Measurements from ENCODE around the gene RBL1. TPM values are rescaled to one million over a fixed set of nuclear protein-coding genes. Genes with fewer than 3 reads are reported as not detected.
"Not testable (repeated sequence)": the region's sequence is repeated elsewhere in the genome, so short reads cannot be mapped to it uniquely, and the experiment has no call there.

Gene RBL1, protein sequence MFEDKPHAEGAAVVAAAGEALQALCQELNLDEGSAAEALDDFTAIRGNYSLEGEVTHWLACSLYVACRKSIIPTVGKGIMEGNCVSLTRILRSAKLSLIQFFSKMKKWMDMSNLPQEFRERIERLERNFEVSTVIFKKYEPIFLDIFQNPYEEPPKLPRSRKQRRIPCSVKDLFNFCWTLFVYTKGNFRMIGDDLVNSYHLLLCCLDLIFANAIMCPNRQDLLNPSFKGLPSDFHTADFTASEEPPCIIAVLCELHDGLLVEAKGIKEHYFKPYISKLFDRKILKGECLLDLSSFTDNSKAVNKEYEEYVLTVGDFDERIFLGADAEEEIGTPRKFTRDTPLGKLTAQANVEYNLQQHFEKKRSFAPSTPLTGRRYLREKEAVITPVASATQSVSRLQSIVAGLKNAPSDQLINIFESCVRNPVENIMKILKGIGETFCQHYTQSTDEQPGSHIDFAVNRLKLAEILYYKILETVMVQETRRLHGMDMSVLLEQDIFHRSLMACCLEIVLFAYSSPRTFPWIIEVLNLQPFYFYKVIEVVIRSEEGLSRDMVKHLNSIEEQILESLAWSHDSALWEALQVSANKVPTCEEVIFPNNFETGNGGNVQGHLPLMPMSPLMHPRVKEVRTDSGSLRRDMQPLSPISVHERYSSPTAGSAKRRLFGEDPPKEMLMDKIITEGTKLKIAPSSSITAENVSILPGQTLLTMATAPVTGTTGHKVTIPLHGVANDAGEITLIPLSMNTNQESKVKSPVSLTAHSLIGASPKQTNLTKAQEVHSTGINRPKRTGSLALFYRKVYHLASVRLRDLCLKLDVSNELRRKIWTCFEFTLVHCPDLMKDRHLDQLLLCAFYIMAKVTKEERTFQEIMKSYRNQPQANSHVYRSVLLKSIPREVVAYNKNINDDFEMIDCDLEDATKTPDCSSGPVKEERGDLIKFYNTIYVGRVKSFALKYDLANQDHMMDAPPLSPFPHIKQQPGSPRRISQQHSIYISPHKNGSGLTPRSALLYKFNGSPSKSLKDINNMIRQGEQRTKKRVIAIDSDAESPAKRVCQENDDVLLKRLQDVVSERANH
- polyA plus RNA-seq (ENCODE audit: insufficient read length) = 6.8 TPM

DNA sequence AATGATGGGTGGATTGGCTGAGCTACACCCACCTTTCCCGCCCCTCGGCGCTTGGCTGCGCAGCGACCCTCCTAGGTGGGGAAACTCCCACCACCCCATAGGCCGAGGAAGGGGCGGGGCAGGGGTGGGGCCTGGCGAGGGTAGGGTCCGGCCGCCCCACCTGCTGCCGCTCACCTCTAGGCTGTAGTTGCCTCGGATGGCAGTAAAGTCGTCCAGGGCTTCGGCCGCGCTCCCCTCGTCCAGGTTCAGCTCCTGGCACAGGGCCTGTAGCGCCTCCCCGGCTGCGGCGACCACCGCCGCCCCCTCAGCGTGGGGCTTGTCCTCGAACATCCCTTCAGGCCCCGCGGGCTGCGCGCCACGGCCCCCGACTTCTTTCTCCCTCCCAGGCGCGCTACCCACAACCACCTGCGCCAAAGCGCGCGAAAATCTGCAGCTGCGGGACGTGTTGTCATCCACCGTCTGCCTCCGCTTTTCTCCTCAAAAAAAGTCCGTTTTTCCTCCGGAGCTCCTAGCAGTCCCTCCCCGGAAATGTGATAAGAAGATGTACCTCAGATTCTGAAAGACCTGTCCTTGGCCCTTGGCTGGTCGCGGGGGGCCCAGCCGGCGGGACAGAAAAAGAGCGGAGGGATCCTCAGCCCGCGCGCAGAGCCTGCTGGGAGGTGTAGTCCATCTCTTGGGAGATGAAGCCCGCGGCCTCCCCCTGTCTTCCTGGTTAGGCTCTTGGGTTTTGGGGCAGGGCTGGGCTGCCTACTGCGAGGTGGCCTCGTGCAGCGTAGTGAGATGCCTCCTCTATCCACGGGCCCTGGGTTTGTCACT is at the start of gene RBL1:
Gene RBL1 (minus strand): TSS at position 399 of the 816 bp plus-strand sequence. CDS start 69 bp downstream, at position 330.
- DNase-seq = peak; percentile 93

DNA sequence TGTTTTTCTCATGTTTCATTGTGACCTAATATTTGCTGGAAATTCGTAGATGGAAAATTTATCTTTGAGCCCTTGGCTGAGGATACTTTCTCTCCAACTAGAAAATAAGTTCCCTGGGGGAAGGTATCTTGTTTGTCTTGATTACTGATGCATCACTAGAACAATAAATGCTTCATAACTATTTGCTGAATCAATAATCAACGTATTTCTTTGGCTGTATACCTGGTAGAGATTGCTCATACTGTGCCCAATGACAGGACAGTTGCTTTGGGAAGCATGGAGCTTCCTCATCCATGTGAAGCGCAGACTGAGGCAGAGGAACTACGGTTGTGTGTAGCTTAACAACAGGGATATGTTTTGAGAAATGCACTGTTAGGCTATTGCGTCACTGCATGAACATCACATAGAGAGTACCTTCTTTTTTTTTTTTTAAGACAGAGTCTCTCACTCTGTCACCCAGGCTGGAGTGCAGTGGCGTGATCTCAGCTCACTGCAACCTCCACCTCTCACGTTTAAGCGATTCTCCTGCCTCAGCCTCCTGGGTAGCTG is 49.1 kb upstream of the RBL1 start:
- no peak for DNase-seq

DNA sequence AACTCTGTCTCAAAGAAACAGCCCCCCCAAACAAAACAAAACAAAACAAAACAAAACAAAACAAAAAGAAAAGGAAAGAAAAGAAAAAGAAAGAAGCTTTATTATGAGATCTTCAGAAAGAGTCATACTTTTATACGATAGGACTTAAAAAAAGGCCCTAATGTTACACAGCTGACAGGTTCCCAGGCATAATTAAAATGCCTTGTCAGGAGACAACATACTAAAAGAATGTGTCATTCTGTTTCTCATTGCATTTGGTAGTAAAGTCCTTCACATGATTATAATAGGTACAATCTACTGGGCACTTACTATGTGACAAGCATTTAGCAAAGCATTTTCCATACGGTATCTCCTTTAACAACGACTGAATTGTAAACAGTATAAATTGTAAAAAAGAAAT is 46.9 kb upstream of the RBL1 start:
- DNase-seq = no peak

DNA sequence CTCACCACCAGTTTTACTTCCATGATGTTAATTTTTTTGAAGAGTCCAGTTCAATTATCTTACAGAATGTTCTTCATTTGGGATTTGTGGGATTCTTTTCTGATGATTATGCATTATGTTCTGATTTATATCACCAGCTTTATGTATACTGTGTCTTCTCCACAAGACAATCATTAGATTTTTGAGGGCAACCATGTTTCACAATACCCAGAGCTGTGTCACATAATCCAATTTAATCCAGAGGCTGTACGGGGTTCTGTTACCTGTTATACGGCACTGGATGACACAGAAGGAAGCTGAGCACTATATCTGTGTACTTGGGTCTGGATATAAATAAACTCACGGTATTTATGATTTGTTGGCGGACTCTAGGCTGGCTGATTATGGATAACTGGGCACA is 41.8 kb upstream of the RBL1 start:
- DNase-seq = no peak

DNA sequence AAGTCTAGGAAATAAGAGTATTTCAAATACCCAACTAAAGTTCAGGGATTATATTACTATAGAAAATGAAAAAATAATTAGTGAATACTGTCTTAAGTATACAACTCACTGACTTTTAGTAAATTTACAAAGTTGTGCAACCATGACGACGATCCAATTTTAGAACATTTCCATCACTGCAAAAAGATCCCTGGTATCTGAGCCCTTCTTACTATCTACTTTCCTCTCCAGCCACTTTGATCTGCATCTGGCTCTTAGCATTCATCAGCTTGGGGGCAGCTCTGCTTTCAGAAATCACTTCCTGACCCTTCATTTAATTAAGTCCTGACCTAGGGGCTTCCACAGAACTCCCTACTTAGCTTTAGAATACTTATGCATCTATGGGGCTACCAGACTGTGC is 38.2 kb upstream of the RBL1 start:
- no peak for DNase-seq

DNA sequence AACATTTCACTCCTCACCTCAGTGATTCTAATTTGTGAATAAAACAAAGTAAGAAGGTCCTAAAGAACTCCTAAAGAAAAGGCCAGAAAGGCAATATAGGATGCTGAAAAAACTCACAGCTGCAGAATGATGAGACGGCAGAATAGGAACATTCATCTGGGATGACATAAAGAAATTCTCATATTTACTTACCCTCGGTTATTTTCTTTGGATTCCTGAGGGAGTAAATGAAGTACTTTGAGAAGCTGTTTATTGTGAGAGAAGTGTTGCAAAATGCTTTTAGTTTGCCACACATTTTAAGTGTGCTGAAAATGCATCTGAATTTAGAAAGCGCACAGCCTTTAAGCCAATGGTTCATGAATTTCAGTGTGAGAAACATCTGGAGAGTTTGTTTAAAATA is 35.7 kb upstream of the RBL1 start:
- no peak for DNase-seq

DNA sequence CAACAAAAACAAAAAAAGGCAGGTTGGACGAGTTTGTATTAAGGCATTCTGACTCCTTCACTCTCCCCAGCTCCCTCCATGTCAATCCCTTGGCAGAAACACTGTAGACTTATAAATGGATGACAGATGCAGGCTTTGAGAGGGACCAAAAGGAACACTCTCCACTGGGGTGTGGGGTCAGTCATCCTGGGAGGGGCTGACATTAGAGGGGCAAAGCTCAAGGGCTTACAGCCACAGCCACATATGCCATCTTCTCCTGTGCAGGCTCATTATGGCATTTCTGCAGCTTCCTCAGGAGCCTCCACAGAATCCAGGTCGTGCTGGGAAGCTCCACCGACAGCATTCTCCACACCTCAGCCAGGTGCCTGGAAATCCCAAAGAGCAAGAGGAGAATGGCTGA is 33.0 kb upstream of the RBL1 start:
- no peak for DNase-seq

DNA sequence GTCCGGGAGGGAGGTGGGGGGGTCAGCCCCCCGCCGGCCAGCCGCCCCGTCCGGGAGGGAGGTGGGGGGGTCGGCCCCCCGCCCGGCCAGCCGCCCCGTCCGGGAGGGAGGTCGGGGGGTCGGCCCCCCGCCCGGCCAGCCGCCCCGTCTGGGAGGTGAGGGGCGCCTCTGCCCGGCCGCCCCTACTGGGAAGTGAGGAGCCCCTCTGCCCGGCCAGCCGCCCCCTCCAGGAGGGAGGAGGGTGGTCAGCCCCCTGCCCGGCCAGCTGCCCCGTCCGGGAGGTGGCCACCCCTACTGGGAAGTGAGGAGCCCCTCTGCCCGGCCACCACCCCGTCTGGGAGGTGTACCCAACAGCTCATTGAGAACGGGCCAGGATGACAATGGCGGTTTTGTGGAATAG is 30.5 kb upstream of the RBL1 start:
- not testable (repeated sequence) for DNase-seq

DNA sequence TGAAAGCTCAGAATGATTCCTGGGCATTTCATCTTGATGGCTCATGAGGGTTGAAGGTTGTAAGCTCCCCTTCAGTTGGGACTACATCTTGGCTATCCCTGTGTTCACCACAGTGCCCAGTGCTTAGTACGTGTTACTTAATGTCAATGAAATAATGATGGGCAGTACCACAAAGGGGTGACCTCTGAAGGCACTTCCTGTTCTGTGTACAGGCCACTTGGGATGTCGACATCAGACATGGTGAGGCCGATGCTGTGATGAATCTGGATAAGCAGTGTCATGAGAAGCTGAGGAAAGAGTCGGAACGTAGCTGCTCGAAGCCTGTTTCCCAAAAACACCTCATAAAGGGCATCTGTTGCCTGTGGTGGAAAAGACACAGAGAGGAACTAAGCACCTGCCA is 27.6 kb upstream of the RBL1 start:
- DNase-seq = no peak

DNA sequence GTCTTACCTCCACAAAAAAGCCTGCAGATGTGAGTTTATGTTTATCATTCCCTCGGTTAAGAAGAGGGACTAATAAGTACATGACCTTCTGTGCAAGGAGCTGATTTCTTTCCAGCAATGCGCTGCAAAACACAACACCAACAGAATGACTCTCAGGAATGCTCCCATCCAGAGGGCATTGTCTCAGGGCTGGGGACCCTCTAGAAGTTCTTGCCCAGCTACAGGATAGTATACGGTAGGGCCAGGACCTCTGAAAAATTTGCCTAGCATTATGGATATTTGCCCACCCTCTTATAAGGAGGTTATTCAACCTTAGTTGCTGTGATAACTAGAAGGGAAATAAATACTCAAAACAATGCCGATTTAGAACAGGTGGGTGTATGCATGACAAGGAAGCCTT is 24.7 kb upstream of the RBL1 start:
- DNase-seq = no peak

DNA sequence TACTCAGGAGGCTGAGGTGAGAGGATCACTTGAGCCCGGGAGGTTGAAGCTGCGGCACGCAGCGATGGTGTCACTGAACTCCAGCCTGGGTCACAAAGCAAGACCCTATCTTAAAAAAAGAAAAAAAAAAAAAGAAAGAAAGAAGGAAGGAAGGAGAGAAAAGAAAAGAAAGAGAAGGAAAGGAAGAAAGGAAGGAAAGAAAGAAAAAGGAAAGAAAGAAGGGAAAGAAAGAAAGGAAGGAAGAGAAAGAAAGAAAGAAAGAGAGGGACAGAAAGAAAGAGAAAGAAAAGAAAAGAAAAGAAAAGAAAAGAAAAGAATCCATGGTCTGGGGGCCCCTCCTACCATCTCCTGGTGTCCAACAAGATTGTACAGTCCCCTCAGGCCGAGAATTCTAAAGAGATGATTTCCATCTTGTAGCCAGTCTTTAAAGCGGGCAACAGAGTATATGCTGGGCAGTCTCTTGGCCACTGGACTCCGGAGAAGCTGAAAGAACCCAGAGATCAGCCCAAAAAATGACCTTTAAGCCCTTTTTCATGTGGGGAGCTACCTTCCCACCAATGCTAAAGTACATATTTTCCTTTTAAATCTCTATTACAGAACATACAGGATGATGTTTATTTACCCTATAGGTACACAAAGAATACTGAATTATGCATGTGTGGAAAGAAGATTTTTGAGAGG is 23.7 kb upstream of the RBL1 start:
- no peak for DNase-seq

DNA sequence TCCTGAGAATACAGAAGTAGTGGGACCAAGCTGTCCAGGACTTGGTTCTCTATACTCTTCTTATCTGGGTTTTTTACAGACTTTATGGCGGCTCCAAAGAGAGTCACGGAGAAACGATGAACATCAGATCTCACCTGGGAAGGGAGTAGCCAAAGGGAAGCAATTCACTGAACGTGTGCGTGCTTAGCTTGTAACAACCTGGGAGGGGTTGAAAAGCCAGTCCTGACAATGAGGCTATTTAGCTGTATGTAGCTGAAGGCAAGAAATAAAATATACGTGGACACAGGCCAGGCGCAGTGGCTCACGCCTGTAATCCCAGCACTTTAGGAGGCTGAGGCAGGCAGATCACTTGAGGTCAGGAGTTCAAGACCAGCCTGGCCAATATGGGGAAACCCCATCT is 18.2 kb upstream of the RBL1 start:
- no peak for DNase-seq

DNA sequence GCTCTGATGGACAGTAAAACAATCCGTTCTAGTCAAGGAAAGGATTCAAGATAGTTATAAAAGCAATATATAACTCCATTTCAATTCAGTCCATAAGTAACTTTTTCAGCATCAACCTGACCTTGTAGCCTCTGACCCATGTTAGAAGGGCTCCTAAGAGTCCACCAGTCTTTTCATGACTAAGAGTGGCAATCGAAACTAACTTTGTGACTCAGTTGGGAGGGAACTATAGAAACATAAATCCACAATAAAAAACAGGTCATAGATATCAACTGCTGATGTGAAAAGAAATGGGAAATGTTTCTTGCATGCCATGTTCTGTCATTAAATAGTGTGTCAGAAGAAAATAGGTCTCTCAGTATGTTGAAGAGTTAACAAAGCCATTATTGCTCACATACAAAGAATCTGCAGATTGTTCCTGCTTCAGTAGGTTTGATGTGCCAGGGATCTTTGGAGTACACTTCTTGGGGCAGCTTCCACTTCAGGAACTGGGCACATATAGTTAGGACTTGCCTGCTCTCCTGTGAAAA is 16.2 kb upstream of the RBL1 start:
- DNase-seq = no peak

DNA sequence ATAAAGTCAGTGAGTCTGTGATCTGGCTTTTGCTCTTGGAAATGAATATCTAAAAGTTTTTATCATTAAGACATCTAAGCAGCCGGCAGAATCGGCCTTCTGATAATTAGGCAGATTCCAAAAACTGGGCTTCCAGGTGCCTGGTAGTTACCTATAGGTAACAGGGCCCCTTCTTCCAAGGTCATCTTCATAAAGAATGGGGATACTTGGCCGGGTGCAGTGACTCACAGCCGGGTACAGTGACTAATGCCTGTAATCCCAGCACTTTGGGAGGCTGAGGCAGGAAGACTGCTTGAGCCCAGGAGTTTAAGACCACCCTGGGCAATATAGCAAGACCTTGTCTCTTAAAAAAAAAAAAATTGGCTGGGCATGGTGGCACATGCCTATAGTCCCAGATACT is 12.9 kb upstream of the RBL1 start:
- no peak for DNase-seq

DNA sequence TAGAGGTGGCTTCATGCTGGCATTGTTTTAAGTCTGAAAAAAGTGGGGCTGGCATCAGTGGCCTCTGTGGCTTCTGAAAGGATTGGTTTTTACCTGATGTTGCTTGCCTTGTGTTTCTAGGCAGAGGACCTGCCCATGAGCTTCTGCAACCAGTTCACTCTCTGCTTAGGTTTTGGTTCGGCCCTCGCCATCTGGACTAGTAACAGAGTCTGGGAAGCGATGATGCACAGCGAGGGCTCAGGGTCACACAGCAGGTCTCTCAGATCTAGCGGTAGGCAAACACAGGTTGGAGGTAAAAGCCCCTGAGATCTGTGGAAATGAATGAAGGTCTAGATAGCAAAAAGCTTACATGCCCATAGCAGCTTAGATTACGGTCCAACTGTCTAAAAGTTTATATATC is 6.8 kb upstream of the RBL1 start:
- no peak for DNase-seq

DNA sequence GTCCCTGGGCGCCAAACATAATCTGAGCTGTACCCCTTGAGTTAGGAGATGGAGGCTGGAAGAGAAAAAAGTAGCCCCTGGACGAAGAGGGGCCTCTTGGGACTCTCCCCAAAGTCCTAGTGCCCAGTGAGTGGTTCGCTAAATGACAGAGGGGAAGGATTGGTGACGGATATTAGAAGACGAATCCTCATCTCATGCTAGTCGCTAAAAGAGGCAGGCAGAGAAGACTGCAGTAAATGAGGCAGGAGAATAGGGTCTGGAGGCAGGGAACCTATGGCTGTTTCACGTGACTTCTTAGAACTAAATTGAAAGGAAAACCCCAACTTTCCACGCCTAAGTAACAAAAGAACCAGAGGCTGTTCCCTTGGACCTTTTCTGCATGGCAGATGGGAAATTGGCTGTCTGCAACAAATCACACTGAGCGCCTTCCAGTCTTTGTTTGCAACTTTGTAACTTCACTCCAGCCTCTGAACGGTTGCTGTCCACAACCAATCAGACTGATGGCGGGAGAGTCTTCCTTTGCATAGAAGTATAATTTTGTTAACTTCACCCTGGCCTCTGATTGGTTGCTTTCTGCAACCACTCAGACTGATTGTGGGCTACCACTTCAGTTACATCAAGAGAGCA is 731 bp upstream of the RBL1 start:
- no peak for DNase-seq

DNA sequence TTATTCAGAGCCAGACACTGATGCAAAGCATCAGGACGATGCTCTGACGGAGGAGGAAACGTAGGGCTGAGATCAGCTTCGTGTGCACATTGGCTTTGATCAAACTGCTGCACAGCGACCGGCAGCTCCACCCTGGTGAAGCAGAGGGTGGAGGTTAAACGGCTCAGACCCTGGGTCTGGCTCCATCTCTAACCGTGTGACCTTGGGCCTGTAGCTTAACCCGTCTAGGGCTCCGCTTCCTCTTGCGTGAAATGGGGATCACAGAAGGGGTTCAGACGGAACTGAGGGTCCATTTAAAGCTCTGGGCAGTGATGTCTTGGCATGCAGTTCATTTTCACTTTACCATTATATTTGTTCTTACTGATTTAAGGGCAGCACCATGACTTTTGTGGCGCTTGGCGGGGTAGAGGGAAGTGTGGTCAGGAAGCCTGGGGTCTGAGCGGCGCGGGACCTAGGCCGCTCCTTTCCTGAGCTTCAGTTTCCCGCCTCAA is 644 bp downstream of the RBL1 start:
- DNase-seq = peak; percentile 13

DNA sequence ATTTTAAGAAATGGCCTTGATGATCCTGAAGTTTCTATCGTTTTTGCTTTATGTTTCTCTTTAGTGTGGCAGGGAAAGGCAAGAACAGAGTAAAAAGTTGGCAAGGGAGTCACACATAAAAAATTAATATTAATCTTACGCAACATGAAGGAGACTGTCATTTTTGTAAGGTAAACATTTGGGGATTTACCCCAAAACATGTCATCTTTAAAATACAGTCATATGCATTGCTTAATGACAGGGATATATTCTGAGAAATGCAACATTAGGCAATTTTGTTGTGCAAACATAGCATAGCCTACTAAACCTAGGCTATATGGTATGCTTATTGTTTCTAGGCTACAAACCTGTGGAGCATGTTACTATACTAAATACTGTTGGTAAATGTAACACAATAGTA is 5.4 kb downstream of the RBL1 start:
- DNase-seq = no peak

DNA sequence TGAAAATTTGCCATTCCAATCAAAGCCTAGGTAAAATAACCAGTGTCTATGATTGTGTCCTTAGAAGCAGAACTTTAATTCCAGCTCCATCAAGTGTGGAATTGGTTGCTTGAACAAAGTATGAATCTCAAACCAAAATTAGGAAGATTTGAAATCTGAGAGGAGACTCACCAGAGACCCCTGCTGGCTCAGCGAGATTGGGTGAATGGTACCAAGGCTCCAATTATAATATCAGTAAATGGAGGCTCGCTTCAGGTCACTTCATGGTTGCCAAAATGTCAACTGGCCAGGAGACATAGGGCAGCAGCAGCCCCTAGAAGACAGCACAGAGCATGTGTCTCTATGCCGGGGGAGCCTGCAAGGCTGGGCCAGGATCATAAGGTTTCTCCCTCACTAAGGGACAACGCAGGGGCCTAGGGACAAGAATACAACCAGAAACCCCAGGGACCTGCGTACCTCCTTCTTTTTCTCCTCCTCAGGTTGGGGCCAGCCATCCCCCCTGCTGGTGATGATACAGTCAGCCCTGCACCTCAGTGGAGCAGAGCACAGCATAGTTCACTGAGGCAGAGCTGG is 14.0 kb downstream of the RBL1 start:
- no peak for DNase-seq

DNA sequence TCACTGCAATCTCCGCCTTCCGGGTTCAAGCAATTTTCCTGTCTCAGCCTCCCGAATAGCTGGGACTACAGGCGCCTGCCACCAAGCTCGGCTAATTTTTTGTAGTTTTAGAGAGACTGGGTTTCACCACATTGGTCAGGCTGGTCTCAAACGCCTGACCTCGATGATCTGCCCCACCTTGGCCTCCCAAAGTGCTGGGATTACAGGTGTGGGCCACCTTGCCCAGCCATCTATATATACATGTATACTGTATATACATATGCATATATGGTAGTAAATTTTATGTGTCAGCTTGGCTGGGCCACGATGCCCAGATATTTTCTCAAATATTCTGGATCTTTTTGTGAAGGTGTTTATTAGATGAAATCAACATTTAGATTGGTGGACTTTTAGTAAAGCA is 18.8 kb downstream of the RBL1 start:
- no peak for DNase-seq

Data from hindlimb muscle (tissue), 1 donor.